Epidermal melanocyte (primary cell): ENCODE results near the gene CBLC.
"Not testable (repeated sequence)": the region's sequence is repeated elsewhere in the genome, so short reads cannot be mapped to it uniquely, and the experiment has no call there.

Experiments used
- DNase-seq: peaks from one replicate; pipeline ENCODE4 v3.0.0; 2011; ENCODE audit warnings: low spot score; ENCODE audit not compliant: insufficient read length

CBLC gene

DNA sequence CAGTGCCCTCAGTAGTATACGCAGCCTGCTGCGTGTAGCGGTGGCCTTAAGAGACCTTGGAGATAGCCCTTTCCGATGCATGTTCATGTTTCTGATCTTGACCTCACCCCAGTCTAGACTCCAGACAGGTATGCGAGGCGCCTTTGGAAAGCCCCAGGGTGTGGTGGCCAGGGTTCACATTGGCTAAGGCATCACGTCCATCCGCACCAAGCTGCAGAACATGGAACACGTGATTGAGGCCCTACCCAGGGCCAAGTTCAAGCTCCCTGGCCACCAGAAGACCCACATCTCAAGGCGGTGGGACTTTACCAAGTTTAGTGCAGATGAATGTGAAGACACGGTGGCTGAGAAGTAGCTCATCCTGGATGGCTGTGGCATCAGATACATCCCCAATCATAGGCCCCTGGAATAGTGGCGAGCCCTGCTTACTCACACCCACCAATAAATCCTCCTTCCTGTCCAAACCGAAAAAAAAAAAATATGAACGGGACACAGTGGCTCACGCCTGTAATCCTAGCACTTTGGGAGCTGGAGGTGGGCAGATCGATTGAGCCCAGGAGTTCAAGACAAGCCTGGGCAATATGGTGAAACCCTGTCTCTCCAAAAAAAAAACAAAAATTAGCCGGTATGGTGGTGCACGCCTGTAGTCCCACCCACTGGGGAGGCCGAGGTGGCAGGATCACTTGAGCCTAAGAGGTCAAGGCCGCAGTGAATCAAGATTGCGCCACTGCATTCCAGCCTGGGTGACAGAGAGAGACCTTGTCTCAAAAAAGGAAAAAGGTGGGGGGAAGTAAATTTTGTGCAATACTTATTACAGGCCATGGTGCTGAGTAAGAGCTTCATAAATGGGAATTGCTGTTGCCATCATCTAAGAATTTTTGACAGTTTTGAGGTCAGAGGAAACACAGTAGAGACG, 12.4 kb upstream of the CBLC start:
- no peak for DNase-seq

DNA sequence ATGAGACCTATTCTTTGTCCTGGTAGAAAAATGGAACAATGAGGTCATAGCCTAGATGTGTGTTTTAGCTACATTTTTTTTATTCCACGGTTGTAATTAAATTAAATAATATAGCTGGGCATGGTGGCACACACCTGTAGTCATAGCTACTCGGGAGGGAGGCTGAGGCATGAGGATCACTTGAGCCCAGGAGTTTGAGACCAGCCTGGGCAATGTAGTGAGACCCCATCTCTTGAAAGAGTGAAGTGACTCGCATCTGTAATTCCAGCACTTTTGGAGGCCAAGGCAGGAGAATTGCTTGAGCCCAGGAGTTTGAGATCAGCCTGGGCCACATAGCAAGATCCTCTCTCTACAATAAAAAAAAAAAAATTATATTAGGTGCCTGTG, 11.7 kb upstream of the CBLC start:
- DNase-seq, result no peak

DNA sequence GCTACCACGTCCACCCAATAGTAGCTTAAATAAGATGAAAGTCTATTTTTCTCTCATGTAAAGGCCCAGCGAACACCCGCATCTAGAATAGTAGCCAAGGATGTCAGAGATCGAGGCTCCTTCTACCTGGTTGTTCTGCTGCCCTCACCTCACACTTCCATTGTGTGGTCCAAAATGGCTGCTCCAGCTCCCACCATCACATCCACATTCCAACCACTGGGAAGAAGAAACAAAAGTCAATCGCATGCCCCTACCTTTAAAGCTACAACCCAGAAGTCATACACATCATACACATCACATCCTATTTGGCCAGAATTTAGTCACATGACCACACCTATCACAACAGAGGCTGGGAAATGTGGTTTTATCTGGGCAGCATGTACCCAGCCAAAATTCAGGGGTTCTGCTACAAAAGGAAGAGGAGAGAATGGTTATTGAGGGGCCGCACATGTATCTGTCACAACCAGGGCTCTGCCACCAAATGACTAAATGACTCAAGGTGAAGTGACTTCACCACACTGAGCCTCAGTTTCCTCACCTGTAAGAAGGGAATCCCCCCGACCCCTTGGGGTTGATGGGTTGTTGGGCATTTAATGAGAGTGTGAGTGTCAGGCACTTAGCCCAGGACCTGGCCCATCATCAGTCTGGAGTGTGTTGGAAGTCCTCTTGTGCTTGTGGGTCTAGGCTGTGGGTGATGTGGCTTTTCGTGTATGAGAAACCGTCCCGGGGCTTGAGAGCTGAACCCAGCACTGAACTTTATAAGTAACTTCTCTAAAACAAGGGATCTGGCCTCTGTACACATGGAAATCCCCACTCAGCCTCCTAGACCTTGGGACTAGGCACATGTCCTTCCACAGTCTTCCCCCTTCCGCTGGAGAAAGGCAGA, 10.2 kb upstream of the CBLC start:
- DNase-seq, result no peak

DNA sequence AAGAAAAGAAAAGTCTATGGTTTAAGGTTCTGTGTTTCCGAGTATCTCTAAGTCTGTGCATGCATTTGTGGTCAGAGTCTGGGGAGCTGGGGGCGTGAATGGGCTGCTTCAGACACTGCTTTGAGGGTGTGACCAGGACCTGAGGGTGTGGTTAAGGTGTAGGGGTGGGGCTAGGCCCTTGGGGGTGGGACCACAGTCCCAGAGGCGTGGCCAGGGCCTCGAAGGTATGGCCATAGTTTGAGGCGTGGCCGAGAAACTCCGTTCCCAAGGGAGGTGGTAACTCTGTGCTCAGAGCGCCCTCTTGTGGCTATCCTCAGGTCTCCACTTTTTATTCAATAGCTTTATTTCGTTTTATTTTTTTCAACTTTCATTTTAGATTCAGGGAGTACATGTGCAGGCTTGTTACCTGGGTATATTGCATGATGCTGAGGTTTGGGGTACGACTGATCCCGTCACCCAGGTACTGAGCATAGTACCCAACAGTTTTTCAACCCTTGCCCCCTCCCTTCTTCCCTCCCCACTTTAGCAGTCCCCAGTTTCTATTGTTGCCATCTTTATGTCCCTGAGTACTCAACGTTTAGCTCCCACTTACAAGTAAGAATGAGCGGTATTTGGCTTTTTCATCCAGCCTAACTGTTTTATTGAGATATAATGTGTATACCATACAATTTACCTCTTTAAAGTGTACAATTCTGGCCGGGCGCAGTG, 7.0 kb upstream of the CBLC start:
- DNase-seq, result peak; percentile 97

DNA sequence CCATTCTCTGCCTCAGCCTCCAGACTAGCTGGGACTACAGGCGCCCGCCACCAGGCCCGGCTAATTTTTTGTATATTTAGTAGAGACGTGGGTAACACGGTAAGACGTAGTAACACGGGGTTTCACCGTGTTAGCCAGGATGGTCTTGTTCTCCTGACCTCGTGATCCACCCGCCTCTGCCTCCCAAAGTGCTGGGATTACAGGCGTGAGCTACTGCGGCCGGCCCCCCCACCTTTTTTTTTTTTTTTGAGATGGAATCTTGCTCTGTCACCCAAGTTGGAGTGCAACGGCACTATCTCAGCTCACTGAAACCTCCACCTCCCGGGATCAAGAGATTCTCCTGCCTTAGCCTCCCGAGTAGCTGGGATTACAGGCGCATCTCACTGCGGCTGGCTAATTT, 5.5 kb upstream of the CBLC start:
- DNase-seq, result not testable (repeated sequence)

DNA sequence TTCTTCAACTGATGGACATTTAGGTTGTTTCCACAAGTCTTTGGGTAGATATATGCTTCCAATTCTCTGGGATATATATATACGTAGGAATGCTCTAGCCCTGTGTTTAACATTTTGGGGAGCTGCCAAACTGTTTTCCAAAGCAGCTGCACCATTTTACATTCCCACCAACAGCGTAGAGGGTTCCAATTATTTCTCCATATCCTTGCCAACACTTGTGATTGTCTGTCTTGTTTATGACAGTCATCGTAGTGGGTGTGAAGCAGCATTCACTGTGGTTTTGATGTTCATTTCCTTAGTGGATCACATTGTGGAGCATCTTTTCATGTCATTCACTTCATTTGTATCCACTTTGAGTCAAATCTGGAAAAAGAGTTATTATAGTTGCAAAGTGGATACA, 4.7 kb upstream of the CBLC start:
- DNase-seq, result no peak

DNA sequence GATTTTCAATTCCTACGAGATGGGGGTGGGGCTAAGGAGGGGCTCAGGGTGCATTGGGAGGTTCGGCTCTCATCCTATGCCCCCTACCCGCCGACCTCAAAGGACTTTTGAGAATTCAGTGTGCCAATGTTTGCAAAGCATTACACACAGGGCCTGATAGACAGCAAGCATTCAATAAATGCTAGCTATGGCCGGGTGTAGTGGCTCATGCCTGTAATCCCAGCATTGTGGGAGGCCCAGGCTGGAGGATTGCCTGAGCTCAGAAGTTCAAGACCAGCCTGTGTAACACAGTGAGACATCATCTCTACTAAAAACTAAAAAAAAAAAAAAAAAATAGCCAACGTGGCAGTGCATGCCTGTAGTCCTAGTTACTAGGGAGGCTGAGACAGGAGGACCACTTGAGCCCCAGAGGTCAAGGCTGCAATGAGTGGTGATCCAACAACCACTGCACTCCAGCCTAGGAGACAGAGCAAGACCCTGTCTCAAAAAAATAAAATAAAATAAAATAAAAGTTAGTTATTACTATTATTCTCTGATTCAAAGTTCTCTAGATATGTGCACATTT, 1.9 kb upstream of the CBLC start:
- no peak for DNase-seq

DNA sequence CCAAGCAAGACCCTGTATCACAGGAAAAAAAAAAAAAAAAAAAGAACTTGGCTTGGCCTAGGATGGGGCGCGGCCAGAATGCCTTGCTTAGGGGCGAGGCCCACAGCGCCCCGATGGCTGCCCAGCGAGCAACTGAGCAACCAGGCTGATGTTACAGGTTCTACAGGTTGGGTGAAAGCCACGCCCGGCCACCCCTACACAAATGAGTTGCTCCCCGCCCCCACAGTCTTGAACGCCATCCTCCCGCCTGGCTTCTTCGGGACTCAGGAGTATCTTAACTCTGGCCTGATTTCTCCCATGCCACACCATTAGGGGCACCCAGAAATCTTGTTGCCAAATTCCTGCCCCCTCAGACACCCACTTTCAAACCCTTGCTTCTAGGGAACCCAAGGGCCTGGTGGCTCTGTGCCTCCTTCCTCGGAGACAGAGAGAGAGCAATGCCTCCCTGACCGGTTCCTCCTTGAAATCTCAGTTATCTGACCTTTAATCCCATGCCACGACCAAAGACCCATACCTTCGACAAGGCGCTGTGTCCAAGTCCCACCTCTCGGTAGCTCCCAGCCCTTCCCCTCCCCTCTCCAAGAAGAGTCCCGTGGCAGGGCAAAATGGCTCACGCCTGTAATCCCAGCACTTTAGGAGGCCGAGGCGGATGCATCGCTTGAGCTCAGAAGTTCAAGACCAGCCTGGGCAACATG, 1.1 kb upstream of the CBLC start:
- DNase-seq, result no peak

DNA sequence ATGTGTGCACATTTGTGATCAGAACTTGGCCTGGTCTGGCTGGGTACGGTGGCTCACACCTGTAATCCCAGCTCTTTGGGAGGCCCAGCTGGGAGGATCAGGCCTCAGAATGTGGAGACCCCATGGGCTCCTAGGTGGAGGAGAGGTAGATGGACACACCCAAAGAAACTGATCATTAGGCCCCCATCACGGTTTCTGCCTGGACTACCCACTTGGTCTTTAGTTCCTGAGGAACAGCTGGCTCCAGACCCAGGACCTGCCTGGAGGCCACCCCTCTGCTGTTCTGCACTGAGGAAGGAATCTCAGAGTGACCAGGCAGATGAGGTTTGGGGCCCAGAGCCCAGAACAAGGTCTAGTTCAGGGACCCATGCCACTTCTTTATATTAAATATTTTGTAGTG, 1.5 kb downstream of the CBLC start:
- no peak for DNase-seq

DNA sequence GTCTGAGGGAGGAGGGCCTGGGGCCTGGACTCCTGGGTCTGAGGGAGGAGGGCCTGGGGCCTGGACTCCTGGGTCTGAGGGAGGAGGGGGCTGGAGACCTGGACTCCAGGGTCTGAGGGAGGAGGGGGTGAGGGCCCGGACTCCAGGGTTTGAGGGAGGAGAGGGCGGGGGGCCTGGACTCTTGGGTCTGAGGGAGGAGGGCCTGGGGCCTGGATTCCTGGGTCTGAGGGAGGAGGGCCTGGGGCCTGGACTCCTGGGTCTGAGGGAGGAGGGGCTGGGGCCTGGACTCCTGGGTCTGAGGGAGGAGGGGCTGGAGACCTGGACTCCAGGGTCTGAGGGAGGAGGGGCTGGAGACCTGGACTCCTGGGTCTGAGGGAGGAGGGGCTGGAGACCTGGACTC, 4.0 kb downstream of the CBLC start:
- not testable (repeated sequence) for DNase-seq

DNA sequence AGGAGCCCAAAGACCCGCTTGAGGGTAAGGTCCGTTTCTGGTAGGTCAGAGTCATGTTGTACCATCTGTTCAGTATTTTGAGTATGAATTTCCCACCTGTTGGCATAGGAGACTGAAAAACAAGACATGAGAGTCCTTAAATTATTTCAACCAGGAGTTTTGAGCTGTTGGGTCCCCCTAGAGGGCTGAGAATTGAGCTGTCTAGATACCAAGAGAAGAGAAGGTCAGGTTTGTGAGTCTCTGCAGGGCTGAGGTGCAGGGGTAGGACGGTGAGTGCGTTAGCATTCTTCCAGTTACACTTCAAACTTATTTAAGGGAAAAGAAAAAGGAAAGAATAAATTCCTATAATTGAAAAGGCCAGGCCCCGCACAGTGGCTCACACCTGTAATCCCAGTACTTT, 5.0 kb downstream of the CBLC start:
- no peak for DNase-seq

DNA sequence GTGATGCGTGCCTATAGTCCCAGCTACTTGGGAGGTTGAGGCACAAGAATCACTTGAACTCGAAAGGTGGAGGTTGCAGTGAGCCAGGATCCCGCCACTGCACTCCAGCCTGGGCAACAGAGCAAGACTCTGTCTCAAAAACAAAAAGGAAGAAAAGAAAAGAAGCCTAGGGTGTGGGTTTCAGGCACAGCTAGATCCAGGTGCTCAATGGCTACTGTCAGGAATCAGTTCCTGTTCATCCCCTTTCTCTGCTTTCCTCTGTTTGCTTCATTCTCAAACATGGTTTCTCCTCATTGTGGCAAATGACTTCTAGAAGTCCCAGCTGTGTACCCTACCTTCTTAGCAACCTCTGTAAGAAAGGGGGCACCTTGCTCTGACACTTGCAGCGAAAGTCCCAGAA, 5.9 kb downstream of the CBLC start:
- DNase-seq, result no peak

DNA sequence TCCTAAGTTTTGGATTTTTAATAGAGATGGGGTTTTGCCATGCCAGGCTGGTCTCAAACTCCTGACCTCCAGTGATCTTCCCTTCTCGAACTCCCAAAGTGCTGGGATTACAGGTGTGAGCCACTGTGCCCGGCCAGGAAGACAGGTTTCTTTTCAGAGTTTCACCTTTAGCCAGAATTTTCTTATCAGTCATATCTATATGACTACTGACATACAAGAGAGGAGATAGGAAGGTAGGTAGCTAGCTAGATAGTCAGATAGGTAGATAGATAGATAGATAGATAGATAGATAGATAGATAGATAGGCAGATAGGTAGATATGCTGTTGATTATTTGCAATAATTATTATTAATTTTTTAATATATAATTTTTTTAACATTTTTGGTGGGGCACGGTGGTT, 7.6 kb downstream of the CBLC start:
- no peak for DNase-seq

DNA sequence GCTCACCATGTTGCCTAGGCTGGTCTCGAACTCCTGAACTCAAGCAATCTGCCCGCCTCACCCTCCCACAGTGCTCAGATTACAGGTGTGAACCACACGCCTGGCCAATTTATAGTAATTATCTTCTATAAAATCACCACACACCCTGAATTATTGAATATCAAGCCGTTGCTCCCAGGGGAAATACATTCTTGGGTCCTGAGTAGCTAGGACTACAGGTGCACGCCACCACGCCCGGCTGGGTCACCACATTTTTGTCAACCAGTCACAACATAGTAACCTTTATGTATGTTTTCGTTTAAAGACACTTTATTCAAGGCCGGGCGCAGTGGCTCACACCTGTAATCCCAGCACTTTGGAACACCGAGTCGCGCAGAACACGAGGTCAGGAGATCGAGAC, 8.3 kb downstream of the CBLC start:
- no peak for DNase-seq

DNA sequence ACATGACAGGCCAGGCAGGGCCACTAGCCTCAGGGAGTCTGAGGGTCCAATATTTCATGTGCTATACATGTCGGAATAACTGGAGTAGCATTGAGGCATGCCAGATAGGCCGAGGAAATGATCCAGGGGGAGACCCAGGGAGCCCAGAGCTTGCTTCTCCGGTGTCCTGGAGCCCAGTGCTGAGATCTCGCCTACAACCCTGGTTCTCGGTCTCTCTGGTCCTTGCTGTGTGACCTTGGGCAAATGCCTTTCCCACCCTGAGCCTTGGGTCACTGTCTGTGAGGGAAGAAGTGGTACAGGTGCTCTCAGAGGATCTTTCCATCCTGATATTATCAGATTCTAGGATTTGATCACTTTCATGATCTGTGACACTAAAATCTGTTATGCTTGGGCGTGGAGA, 11.3 kb downstream of the CBLC start:
- DNase-seq, result no peak

DNA sequence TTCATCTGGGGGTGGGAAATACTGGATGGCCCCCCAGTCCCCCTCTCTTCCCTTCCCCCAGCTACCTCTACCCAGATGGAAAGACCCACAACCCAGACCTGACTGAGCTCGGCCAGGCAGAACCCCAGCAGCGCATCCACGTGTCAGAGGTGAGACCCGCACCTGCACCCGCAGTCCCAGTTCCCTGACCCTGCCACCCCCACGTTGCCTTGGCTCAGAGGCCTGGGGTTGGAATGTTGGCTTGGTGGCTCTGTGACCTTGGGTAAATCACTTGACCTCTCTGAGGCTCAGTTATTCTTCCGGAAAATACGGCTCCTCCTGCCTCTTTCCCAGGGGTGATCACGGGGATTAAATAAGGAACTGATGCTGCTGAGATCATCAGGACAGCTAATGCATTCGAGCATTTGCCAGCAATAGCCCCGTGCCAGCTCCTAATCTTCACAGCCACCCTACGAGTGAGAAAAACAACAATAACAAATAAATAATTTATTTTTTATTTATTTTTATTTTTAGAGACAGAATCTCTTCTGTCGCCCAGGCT, 12.3 kb downstream of the CBLC start:
- DNase-seq, result no peak

DNA sequence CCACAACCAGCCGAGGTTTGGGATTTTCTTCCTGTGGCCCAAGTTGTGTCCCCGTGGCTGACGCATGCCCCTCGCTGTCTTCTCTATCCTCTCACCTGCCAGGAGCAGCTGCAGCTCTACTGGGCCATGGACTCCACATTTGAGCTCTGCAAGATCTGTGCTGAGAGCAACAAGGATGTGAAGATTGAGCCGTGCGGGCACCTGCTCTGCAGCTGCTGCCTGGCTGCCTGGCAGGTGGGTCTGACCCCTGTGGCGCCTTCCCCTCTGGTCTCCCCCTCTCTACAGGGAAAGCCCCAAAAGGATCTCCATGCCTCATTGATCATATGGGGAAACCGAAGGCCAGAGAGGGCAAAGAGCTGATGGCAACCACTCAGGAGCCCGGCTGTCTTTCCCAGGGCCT, 14.6 kb downstream of the CBLC start:
- no peak for DNase-seq

DNA sequence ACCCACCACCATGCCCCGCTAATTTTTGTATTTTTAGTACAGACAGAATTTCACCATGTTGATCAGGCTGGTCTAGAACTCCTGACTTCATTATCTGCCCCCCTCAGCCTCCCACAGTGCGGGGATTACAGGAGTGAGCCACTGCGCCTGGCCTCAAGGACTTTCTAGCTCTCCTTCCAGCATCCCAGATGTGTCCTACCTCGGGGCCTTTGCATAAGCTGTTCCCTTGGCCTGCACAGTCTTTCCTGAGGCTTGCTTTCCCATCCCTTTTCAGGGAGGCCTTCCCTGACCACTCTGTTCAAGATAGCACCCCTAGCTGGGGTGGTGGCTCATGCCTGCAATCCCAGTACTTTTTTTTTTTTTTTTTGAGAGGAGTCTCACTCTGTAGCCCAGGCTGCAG, 16.9 kb downstream of the CBLC start:
- no peak for DNase-seq

DNA sequence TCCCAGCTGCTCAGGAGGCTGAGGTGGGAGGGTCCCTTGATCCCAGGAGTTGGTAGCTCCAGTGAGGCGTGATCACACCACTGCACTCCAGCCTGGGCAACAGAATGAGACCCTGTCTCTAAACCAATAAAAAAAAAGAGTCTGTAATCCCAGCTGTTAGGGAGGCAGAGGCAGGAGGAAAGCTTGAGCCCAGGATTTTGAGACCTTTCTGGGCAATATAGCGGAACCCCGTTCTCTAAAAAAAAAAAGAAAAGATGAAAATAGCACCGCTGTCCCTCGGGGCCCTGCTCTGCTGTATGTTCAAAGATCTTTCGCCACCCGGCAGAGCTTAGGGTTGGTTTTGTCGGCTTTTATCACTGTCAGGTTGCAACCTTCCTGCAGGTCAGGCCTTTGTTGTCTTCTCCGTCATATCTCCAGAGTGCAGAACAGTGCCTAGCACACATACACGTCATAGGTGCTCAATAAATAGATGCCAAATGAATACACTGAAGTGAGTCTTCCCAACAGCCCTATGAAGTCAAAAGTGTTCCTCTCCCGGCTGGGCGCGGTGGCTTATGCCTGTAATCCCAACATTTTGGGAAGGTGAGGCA, 17.8 kb downstream of the CBLC start:
- DNase-seq, result no peak

DNA sequence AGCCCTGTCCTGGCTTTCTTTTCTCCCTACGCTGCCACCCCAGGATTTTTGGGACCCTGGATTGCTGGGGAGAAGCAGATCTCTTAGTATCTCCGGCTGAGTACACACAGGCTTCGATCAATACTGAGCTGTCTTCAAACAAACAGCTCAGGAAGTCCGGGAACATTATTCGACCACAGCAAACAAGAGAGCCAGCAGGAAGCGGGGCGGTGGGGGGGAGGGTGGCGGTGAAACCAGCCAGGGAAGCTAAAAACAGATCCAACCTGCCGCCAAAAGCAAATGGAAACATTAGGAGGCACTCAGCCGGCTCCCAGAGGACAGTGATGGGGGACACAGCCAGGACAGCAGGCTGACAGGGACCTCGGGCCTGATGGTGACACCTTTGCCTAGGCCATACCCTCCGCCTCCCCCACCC, 19.0 kb downstream of the CBLC start:
- peak; percentile 7 for DNase-seq
